ENCODE measurements around the gene GPR78. TPM values are rescaled to one million over a fixed set of nuclear protein-coding genes. Genes with fewer than 3 reads are reported as not detected.

GPR78 gene
- total and polyA plus RNA-seq, 2 of the 4 experiments (the other 2 are of a cell fraction): under 0.01 to 0.10 TPM

- Histone ChIP-seq H3K18ac (ENCODE audit: low read depth, low read length) (no peak overlapping the region), H3K4me2 (ENCODE audit: low read depth, low read length) (no peak overlapping the region), H2AFZ (replicated peaks; ENCODE audit: low read length, poor library complexity) (no peak overlapping the region), H3K4ac (ENCODE audit: low read depth, low read length) (no peak overlapping the region), H4K91ac (ENCODE audit: insufficient read depth, low read depth, low read length) (no peak overlapping the region), H3K27me3 (ENCODE audit: control insufficient read depth, insufficient read depth, low read length) (no peaks in the 10 kb centered on the region; the same call in 1 of the 2 replicates), H2AK9ac (replicated peaks; ENCODE audit: low read depth, low read length, poor library complexity) (no peak overlapping the region), H3K79me1 (ENCODE audit: low read depth in 1 of 2, low read length in 2 of 2) (no peaks in the 10 kb centered on the region), H3K9ac (ENCODE audit: low read depth, low read length) (no peak overlapping the region), H3K4me3 (ENCODE audit: insufficient read depth, low read depth, low read length) (no peak overlapping the region), H2AK5ac (ENCODE audit: low read depth, low read length) (no peak overlapping the region), H2BK120ac (ENCODE audit: low read depth, low read length) (no peak overlapping the region), H2BK15ac (ENCODE audit: low read depth, low read length) (no peak overlapping the region), H3K27ac (ENCODE audit: insufficient read depth, low read length) (no peak overlapping the region), H4K5ac (ENCODE audit: low read depth, low read length) (no peak overlapping the region), H2BK5ac (ENCODE audit: low read depth, low read length, poor library complexity, severe bottlenecking) (no peak overlapping the region), H2BK20ac (ENCODE audit: low read depth, low read length) (no peak overlapping the region), H3K36me3 (ENCODE audit: control insufficient read depth, insufficient read depth, low read length) (peaks cover 58% of the 10 kb centered on the region; the same call in 1 of the 2 replicates), H3K14ac (replicated peaks; ENCODE audit: low read depth, low read length) (no peak overlapping the region), H3K23ac (ENCODE audit: low read depth, low read length) (no peak overlapping the region), H4K8ac (ENCODE audit: low read depth in 2 of 2, low read length in 2 of 2) (no peak overlapping the region), H3K9me1 (ENCODE audit: insufficient read depth, low read length) (no peaks in the 10 kb centered on the region), H3K9me3 (ENCODE audit: control insufficient read depth, insufficient read depth, low read length) (no peaks in the 10 kb centered on the region), H4K20me1 (ENCODE audit: insufficient read depth, low read length) (no peaks in the 10 kb centered on the region), H3K56ac (ENCODE audit: extremely low read depth, insufficient read depth, low read length) (no peak overlapping the region), H3K4me1 (ENCODE audit: control insufficient read depth, insufficient read depth, low read length) (no peaks in the 10 kb centered on the region)
- TF ChIP-seq CHD1 (IDR thresholded peaks at IDR 0.05; ENCODE audit: low read depth, low read length): no peak
- TF ChIP-seq MAFK (IDR thresholded peaks at IDR 0.05; ENCODE audit: low read depth, low read length): no peak
- TF ChIP-seq CEBPB (IDR thresholded peaks at IDR 0.05; ENCODE audit: low read depth, low read length): no peak
- TF ChIP-seq MAZ (IDR thresholded peaks at IDR 0.05; ENCODE audit: borderline replicate concordance, low read depth, low read length): no peak
- no peak for TF ChIP-seq RAD21 (IDR thresholded peaks at IDR 0.05; ENCODE audit: low read length)
- TF ChIP-seq NFE2L2 (IDR thresholded peaks at IDR 0.05; ENCODE audit: low read depth, low read length): no peak
- TF ChIP-seq MXI1 (IDR thresholded peaks at IDR 0.05; ENCODE audit: borderline replicate concordance, low read depth, low read length): no peak
- TF ChIP-seq RFX5 (IDR thresholded peaks at IDR 0.05; ENCODE audit: low read depth, low read length): no peak
- no peak for TF ChIP-seq SMC3 (IDR thresholded peaks at IDR 0.05; ENCODE audit: low read depth, low read length)
- TF ChIP-seq, protein P1, sequence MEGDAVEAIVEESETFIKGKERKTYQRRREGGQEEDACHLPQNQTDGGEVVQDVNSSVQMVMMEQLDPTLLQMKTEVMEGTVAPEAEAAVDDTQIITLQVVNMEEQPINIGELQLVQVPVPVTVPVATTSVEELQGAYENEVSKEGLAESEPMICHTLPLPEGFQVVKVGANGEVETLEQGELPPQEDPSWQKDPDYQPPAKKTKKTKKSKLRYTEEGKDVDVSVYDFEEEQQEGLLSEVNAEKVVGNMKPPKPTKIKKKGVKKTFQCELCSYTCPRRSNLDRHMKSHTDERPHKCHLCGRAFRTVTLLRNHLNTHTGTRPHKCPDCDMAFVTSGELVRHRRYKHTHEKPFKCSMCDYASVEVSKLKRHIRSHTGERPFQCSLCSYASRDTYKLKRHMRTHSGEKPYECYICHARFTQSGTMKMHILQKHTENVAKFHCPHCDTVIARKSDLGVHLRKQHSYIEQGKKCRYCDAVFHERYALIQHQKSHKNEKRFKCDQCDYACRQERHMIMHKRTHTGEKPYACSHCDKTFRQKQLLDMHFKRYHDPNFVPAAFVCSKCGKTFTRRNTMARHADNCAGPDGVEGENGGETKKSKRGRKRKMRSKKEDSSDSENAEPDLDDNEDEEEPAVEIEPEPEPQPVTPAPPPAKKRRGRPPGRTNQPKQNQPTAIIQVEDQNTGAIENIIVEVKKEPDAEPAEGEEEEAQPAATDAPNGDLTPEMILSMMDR (conservative IDR thresholded peaks at IDR 0.05; ENCODE audit: low read depth, low read length): no peak
- TF ChIP-seq ELK1 (IDR thresholded peaks at IDR 0.05; ENCODE audit: borderline replicate concordance, low read depth, low read length): no peak
- no peak for TF ChIP-seq FOS (IDR thresholded peaks at IDR 0.05; ENCODE audit: low read depth, low read length)
- TF ChIP-seq BHLHE40 (IDR thresholded peaks at IDR 0.05; ENCODE audit: low read depth, low read length): no peak
- no peak for TF ChIP-seq POLR2A (IDR thresholded peaks at IDR 0.05; ENCODE audit: low read depth, low read length)
- no peak for TF ChIP-seq USF2 (IDR thresholded peaks at IDR 0.05; ENCODE audit: low read depth, low read length)
- TF ChIP-seq RCOR1 (IDR thresholded peaks at IDR 0.05; ENCODE audit: insufficient replicate concordance, low read length): no peak
- WGBS, 2 experiments (ENCODE audit: extremely low coverage in 2 of 2, insufficient read length in 1 of 2): 60% methylated on average over 4 of the region's 26 CpGs; no CpG with 5 or more reads in 1 of the 2 experiments
- dilution Hi-C loops (cut with HindIII; ENCODE audit: low sequenced_read_pairs, unreplicated experiment): no loop called here
- ChIA-PET POLR2A (ENCODE audit: unreplicated experiment) (no interaction called here), CTCF (interaction anchor here (1.2 kb wide), 1 partner anchor 8 kb away, joined by 5 read pairs; no protein-coding TSS in a partner anchor)
- in situ Hi-C loops (cut with MboI; ENCODE audit: low sequenced_read_pairs): loop anchor here (25.0 kb wide), 1 partner anchor 394 kb away; no protein-coding TSS in a partner anchor
- intact Hi-C loops (cut with micrococcal nuclease): no loop called here
- ATAC-seq (ENCODE audit: low read depth) (no peak), DNase-seq (no peak)
- BruUV-seq (replicated peaks): no TSS peak
Measured at GRCh38 chr4:8606476-8606875, 26.3 kb downstream of the GPR78 start.

Measured in IMR-90 (cell line).